Urinary bladder (tissue), 4 donors: Measurements from ENCODE around the gene SEBOX. TPM values are rescaled to one million over a fixed set of nuclear protein-coding genes. Genes with fewer than 3 reads are reported as not detected.

Experiments used
- DNase-seq: peaks from one replicate; pipeline ENCODE4 v3.0.0-alpha.2; 2015; ENCODE audit errors: extremely low spot score
- H3K27ac ChIP-seq: one replicate; pipeline ENCODE4 v1.5.1; 2013; ENCODE audit warnings: low read depth, mild to moderate bottlenecking, moderate library complexity
- H3K36me3 ChIP-seq: one replicate; pipeline ENCODE4 v1.6.1; 2013; ENCODE audit warnings: mild to moderate bottlenecking, moderate library complexity; ENCODE audit not compliant: insufficient read depth
- H3K4me1 ChIP-seq: one replicate; pipeline ENCODE4 v1.6.1; 2013; ENCODE audit warnings: mild to moderate bottlenecking, moderate library complexity; ENCODE audit not compliant: insufficient read depth
- H3K4me3 ChIP-seq: one replicate; pipeline ENCODE4 v1.5.1; 2013; ENCODE audit warnings: low read depth, low read length
- WGBS: extraction: QIAGEN DNeasy Blood & Tissue Kit; methylation state at CpG from one replicate; pipeline ENCODE4 v1.1.7; 2013; 5-methylcytosine and 5-hydroxymethylcytosine counted together
- polyA plus RNA-seq: library from polyadenylated mRNA; stranded (reverse); fragments of 200-250 nt; gene quantifications from one replicate; pipeline ENCODE4 v1.2.3, GENCODE V29; 2013
- total RNA-seq: library from RNA; depleted of rRNA; stranded (reverse); fragments of >200 nt; gene quantifications from one replicate; pipeline ENCODE4 v1.2.3, GENCODE V29; 2014
- donor health status: healthy with polysubstance abuse.
- donor health status: healthy.

Gene SEBOX
- total and polyA plus RNA-seq, 2 donors, result not detected

DNA sequence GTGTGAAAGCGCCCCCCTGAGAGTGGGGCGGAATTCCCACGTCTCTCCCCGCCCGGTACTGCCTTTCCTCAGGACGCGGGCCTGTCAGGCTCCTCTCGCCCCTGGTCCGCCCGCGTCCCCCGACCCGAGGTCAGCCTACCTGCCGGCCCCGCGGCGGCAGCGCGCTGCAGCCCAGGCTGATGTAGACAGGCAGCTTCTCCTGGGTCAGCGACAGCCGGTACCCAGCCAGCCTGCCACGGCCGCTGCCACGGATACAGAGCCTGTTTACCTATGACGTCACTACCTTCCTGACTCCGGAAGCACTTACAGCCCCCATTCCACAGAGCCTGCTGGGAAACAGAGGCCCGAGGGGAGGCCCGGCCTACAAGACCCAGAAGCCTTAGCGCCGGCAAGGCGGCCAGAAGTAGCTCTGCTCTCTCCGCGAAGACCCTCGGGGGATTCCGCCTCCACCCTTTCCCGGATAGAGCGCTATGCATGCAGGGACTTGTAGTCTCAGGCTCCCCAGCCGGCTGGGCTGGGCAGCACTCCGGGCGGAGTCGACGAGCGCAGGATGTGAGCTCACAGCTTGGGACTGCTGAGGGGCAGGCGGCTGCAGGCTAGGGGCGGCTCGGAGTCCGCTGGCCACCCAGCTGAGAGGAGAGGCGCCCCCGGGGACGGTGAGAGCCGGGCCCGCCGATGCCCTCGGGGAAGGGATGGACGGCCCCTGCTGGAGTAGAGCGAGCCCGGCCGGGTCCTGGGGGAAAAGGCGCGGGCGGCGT, 29.6 kb downstream of the SEBOX start, which contains the start of the genes IFT20 and TNFAIP1:
Gene IFT20 (minus strand): TSS at position 272 of the 758 bp plus-strand sequence. CDS start 3,487 bp downstream, outside the sequence.
Gene TNFAIP1 (plus strand): TSS at position 561 of the 758 bp plus-strand sequence. CDS start 3,761 bp downstream, outside the sequence.
- Histone ChIP-seq H3K27ac (peak within 1 kb of the TSS; percentile 82), H3K36me3 (peaks cover 4% of the 10 kb centered on the region), H3K4me1 (no peaks in the 10 kb centered on the region), H3K4me3 (peak within 1 kb of the TSS; percentile 78)
- DNase-seq, result peak; percentile 99
- under 1% methylated on average over 62 of the region's 62 CpGs for WGBS

DNA sequence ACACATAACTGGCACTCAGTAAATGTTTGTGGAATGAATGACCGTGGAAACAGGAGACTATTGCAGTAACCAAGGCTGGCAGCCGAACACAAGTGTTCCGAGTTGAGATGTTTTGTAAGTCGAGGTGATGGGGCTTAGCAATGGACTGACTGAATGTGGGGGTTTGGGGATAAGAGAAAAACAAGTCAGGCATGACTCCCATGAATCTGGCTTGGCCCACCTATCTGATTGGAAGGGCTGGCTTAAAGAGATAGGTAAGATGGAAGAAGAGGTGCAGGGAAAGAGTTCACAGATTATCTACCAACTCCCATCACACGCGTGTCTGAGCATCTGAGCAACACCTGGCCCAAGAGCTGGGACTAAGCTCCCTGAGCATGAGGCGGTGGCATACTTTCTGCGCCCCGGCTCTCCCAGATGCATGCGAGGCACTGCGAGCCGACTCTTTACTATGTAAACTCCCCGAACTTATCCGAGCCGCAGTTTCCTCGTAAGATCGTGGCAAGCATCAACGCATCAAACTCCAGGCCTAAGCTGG, 30.3 kb downstream of the SEBOX start:
- DNase-seq, result no peak
- Histone ChIP-seq H3K27ac (peak overlapping the region; percentile 82), H3K4me3 (peak overlapping the region; percentile 72), H3K36me3 (peaks cover 4% of the 10 kb centered on the region), H3K4me1 (no peaks in the 10 kb centered on the region)
- WGBS, result 9% methylated on average over 18 of the region's 18 CpGs

DNA sequence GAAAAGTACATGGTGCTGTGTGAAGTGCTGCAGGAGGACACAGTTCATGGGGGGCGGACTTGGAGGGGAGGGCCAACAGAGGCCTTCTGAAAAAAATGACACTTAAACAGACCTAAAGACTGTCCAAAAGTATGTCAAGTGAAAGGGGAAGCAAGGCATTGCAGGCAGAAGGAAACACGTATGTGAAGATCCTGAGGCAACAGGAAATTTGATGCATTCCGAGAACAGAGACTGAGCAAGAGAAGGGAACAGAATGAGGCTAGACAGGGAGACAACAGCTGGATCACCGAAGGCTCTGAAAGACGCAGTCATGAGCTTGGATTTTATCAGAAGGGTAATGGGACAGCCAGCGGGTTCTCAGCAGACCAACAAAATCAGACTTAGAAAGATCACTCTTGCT, 30.8 kb downstream of the SEBOX start:
- no peak overlapping the region for H3K27ac ChIP-seq
- DNase-seq, result no peak
- WGBS, result 56% methylated on average over 6 of the region's 6 CpGs
- H3K4me3 ChIP-seq, result peak overlapping the region; percentile 72
- no peaks in the 10 kb centered on the region for H3K4me1 ChIP-seq
- H3K36me3 ChIP-seq, result peaks cover 4% of the 10 kb centered on the region

DNA sequence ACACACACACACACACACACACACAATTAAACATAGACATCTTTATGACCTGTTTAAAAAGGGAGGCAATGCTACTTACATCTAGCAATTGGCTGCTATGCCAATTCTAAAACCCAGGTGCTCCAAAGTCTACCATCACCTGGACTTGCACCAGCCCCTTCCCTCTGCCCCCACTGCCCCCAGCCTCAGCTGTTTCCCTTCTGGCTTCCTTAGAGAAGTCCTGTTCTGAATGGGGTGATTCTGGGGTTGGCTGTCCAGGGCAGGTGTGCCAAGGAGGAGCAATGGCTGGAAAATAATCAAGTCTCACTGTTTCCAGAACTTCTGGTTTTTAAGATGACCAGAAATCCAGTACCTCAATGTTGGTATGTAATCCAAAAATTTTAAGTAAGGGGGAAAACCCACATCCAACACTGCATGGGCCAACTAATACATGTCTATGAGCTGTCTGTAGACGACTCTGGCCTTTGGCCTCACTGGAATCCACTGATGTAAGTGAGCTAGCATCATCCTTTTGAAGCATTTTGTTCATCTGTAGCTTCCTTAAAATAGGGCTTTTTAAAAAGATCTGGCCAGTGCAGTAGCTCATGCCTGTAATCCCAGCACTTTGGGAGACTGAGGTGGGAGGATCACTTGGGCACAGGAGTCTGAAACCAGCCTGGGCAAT, 31.8 kb downstream of the SEBOX start:
- DNase-seq, result no peak
- Histone ChIP-seq H3K4me1 (no peaks in the 10 kb centered on the region), H3K36me3 (peaks cover 4% of the 10 kb centered on the region), H3K27ac (no peak overlapping the region), H3K4me3 (no peak overlapping the region)
- 53% methylated on average over 1 of the region's 1 CpG for WGBS

DNA sequence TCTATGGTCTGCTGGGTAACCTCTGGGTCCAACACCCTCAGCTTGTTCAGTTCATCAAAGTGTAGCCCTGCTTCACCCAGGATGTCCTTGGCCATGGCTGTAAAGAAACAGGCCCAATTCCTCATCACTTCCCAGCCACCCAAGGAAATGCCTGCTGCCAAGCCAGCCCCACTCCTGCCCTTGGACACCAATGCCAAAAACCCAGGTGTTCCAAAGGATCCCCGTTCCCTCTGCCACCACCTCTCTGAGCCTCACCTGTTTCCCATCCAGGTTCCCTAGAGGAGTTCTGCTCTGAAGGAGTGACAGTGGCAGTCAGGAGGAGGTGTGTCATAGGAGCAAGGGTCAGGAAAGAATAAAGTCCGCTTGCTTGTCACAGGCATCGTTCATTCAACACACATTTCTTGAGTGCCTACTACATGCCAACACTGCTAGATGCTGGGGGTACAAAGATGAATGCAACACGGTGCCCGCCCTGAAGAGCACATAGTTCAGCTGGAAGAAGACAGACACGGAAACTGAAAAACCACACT, 33.0 kb downstream of the SEBOX start:
- DNase-seq, result no peak
- 89% methylated on average over 6 of the region's 6 CpGs for WGBS
- no peaks in the 10 kb centered on the region for H3K4me1 ChIP-seq
- H3K4me3 ChIP-seq, result no peak overlapping the region
- H3K27ac ChIP-seq, result no peak overlapping the region
- peaks cover 4% of the 10 kb centered on the region for H3K36me3 ChIP-seq

DNA sequence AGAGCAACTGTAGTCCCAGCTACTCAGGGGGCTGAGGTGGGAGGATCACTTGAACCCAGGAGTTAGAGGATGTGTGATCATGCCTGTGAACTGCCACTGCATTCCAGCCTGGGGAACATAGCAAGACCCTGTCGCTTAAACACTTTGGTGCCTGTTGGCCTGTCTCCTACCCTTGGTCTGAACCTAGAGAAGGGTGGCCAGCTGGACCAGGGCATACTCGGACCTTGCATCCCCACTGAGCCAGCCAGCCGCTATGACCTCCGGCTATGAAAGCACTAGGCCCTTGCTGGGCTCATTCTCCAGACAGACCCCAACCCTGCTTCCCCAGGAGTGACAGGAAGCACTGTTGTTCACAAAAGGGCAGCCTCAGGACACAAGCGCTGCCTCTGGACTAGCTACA, 34.3 kb downstream of the SEBOX start:
- WGBS, result 90% methylated on average over 5 of the region's 5 CpGs
- DNase-seq, result no peak
- Histone ChIP-seq H3K4me1 (no peaks in the 10 kb centered on the region), H3K4me3 (no peak overlapping the region), H3K27ac (no peak overlapping the region), H3K36me3 (peaks cover 5% of the 10 kb centered on the region)

DNA sequence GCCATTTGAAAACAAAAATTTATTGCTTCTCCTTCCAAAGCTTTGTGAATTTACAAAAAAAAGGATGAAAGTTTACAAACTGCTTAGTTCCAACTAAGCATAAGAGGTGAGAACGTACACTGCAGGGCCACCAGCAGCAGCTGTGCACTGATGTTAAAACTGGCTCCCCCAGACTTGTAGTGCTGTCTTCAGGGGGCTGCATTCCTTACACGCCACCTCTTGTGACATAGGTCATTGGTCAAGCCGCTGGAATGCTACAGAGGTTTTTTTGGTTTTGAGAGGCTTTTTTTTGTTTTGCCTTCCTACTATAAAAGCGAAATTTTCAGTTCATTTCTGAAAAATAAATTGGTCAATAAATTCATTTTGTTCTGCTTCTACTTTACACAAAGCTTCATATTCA, 36.7 kb downstream of the SEBOX start:
- Histone ChIP-seq H3K4me3 (no peak overlapping the region), H3K27ac (no peak overlapping the region), H3K4me1 (no peaks in the 10 kb centered on the region), H3K36me3 (peaks cover 5% of the 10 kb centered on the region)
- WGBS, result 62% methylated on average over 4 of the region's 4 CpGs
- no peak for DNase-seq

DNA sequence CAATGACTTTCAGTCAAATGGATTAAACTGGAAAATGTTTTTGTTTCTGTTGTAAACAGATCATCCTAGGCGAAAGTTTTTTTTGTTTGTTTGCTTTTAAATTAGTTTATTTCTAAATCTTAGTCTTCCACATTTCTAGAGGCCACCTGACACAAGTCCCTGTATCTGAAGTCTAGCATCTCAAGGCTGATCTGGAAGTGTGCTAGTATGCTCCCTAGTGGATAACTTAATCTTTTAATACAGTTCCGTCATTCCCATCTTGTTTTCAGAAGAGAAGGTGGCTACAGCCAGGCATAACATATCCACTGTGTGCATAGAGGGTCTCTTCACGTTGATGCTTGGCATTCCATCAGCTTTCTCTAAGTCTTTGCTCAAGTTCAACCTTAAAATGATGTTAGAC, 37.3 kb downstream of the SEBOX start:
- 58% methylated on average over 3 of the region's 3 CpGs for WGBS
- Histone ChIP-seq H3K4me1 (no peaks in the 10 kb centered on the region), H3K27ac (no peak overlapping the region), H3K4me3 (no peak overlapping the region), H3K36me3 (peaks cover 5% of the 10 kb centered on the region)
- no peak for DNase-seq

DNA sequence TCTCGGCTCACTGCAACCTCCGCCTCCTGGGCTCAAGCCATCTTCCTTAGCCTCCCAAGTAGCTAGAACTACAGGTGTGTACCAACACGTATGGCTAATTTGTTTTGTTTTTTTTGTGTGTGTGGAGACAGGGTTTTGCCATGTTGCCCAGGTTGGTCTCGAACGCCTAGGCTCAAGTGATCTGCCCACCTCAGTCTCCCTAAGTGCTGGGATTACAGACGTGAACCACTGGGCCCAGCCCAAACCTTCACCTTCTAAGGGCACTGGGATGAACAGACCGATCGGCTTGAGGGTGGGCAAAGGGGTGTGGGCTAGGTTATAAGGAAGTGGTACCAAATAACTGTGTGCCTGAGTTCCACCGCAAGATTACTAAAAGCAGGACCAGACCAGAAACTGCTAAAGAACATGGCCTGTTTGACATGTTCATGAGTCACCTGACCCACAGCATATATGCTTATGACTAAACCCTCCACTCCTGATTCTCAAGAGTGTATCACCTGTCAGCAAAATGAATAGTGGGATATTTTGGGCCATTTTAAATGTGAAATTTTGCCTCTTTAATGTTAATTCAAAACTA, 37.9 kb downstream of the SEBOX start:
- H3K27ac ChIP-seq, result no peak overlapping the region
- no peak for DNase-seq
- 88% methylated on average over 9 of the region's 9 CpGs for WGBS
- H3K4me3 ChIP-seq, result no peak overlapping the region
- H3K4me1 ChIP-seq, result no peaks in the 10 kb centered on the region
- H3K36me3 ChIP-seq, result peaks cover 5% of the 10 kb centered on the region

DNA sequence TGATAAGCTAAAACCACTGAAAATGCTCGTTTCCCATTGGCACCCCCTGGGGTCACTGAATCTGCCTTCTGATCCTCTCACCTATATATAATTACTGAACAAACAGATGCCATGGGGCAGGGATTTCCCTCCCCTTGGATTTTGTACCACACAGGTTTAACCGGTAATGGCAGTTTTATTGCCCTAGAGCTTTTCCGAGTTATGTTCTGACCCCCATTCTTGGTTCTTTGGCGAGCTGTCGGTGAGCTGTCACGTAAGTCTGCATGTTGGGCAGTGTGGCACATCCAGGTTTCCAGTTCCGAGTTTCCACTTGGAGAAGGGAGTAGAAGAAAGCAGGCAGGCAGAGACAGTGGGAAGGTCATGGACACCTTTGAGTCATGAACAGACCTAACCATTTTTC, 38.9 kb downstream of the SEBOX start:
- Histone ChIP-seq H3K27ac (no peak overlapping the region), H3K36me3 (peaks cover 2% of the 10 kb centered on the region), H3K4me3 (no peak overlapping the region), H3K4me1 (no peaks in the 10 kb centered on the region)
- DNase-seq, result peak; percentile 36
- WGBS, result 78% methylated on average over 7 of the region's 7 CpGs

DNA sequence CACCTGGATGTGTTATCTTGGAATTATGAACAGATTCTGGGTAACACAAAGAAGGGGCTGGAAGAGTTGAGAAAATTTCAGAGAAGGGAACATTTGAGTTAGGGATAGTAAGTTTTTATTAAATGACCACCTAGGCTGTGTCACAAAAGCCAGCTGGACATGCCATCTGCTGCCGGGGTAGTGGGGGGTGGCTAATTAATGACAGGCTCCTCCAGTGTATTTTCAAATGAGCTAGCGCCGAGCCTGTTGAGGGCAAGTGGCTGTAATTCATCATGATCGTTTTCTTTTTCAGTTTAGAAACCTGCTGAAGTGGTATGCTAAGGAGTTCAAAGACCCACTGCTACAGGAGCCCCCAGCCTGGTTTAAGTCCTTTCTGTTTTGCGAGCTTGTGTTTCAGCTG, 39.8 kb downstream of the SEBOX start:
- H3K4me3 ChIP-seq, result no peak overlapping the region
- no peak overlapping the region for H3K27ac ChIP-seq
- no peak for DNase-seq
- no peaks in the 10 kb centered on the region for H3K4me1 ChIP-seq
- peaks cover 2% of the 10 kb centered on the region for H3K36me3 ChIP-seq
- WGBS, result 65% methylated on average over 5 of the region's 5 CpGs

DNA sequence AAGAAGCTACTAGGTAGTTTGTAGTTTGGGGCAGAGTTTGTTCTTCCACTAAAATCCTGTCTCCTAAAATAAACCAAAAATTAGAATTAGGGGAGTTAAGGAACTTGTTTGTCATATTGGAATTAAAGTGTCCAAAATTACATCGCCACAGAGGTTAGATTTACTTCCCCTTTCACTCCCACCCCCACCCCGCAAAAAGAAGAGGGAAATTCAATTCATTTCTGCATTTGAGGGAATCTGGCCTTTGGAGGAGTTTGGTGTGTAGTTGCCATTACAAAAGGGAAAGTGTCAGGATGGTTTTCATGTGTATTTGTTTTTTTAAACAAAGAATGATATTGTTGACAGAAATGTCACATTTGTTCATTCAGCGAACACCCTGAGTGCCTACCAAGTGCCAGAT, 40.2 kb downstream of the SEBOX start:
- WGBS, result 91% methylated on average over 3 of the region's 3 CpGs
- H3K36me3 ChIP-seq, result peaks cover 2% of the 10 kb centered on the region
- no peak overlapping the region for H3K4me3 ChIP-seq
- DNase-seq, result no peak
- no peaks in the 10 kb centered on the region for H3K4me1 ChIP-seq
- no peak overlapping the region for H3K27ac ChIP-seq

DNA sequence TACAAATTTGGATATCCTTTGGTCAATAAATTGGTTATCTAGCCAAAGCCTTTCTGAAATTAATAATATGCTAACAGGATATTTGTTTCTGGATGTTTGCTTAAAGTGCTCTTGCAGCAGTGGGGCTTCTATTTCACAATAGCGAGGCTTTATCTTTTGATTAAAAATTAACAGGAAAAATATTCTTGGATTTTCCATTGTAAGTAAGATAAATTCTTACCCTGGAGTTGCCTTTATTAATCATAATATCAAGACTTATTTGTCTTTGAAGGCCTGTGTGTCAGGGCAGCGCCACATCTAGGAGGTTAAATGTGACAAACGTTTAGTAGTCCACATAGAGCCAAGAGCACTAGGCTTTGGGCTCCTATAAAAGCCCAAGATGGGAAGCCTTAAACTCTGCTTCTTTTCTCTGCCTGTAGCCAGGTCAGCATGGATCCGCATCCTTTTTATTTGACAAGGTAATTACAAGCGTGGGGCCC, 40.7 kb downstream of the SEBOX start:
- 76% methylated on average over 5 of the region's 5 CpGs for WGBS
- Histone ChIP-seq H3K4me3 (no peak overlapping the region), H3K36me3 (peaks cover 2% of the 10 kb centered on the region), H3K27ac (no peak overlapping the region), H3K4me1 (no peaks in the 10 kb centered on the region)
- no peak for DNase-seq
